GM23338 (cell line): Measurements from ENCODE around the gene MYO16. TPM values are rescaled to one million over a fixed set of nuclear protein-coding genes. Genes with fewer than 3 reads are reported as not detected.

Experiments used
- ATAC-seq: fragments of 200-7000 bp; cut with Tn5 transposase; 3 replicates; pipeline ENCODE4 v1.9.1; 2020
- DNase-seq: peaks from one replicate; pipeline ENCODE4 v3.0.0-alpha.2; 2015; ENCODE audit warnings: low spot score
- H2AFZ ChIP-seq: fragments of 200-600 bp; sonication (generic); 2 replicates; pipeline ENCODE4 v1.8.0; 2016; ENCODE audit warnings: antibody characterized with exemption, mild to moderate bottlenecking, moderate library complexity
- H3F3A ChIP-seq: fragments of 200-600 bp; sonication (generic); replicated peaks from 2 replicates; pipeline ENCODE4 v1.8.0; 2017; ENCODE audit warnings: antibody characterized with exemption, mixed run types, low read depth
- H3K27ac ChIP-seq: fragments of 200-600 bp; sonication (generic); 2 replicates; pipeline ENCODE4 v1.6.1; 2016; ENCODE audit warnings: low read depth
- H3K27me3 ChIP-seq: fragments of 200-600 bp; sonication (generic); 2 replicates; pipeline ENCODE4 v1.8.0; 2016; ENCODE audit warnings: mild to moderate bottlenecking, mixed run types, moderate library complexity; ENCODE audit not compliant: insufficient read depth
- H3K36me3 ChIP-seq: fragments of 200-600 bp; sonication (generic); 2 replicates; pipeline ENCODE4 v1.8.0; 2016; ENCODE audit warnings: mild to moderate bottlenecking; ENCODE audit not compliant: insufficient read depth
- H3K4me1 ChIP-seq: fragments of 200-600 bp; sonication (generic); 2 replicates; pipeline ENCODE4 v1.8.0; 2016; ENCODE audit warnings: mild to moderate bottlenecking, moderate library complexity; ENCODE audit not compliant: insufficient read depth
- H3K4me2 ChIP-seq: fragments of 200-600 bp; sonication (generic); 2 replicates; pipeline ENCODE4 v1.7.1; 2017; ENCODE audit warnings: mixed run types
- H3K4me3 ChIP-seq: fragments of 200-600 bp; sonication (generic); 2 replicates; pipeline ENCODE4 v1.6.1; 2016; ENCODE audit warnings: mixed run types
- H3K79me2 ChIP-seq: fragments of 200-600 bp; sonication (generic); replicated peaks from 2 replicates; pipeline ENCODE4 v1.8.0; 2017; ENCODE audit warnings: mild to moderate bottlenecking; ENCODE audit not compliant: insufficient read depth
- H3K9me2 ChIP-seq: fragments of 200-600 bp; sonication (generic); 2 replicates; pipeline ENCODE4 v1.8.0; 2017; ENCODE audit not compliant: insufficient read depth
- H4K20me1 ChIP-seq: fragments of 200-600 bp; sonication (generic); replicated peaks from 2 replicates; pipeline ENCODE4 v1.8.0; 2017; ENCODE audit warnings: mild to moderate bottlenecking; ENCODE audit not compliant: insufficient read depth
- H3K27ac Mint-ChIP-seq: 2 replicates; pipeline ENCODE4 v1.8.0; 2020; ENCODE audit warnings: inconsistent platforms, mild to moderate bottlenecking, moderate library complexity, mixed read lengths
- H3K27me3 Mint-ChIP-seq: 3 replicates; pipeline ENCODE4 v1.8.0; 2022; ENCODE audit warnings: low read depth, mild to moderate bottlenecking, moderate library complexity, mixed read lengths, inconsistent platforms; ENCODE audit not compliant: insufficient read depth, poor library complexity
- H3K36me3 Mint-ChIP-seq: 3 replicates; pipeline ENCODE4 v1.8.0; 2021; ENCODE audit warnings: low read depth, mild to moderate bottlenecking, inconsistent platforms, moderate library complexity, mixed read lengths
- H3K4me1 Mint-ChIP-seq: 3 replicates; pipeline ENCODE4 v1.8.0; 2020; ENCODE audit warnings: mild to moderate bottlenecking, inconsistent platforms, mixed read lengths
- H3K4me3 Mint-ChIP-seq: 3 replicates; pipeline ENCODE4 v1.8.0; 2021; ENCODE audit warnings: moderate library complexity, mild to moderate bottlenecking, inconsistent platforms, mixed read lengths
- H3K9me3 Mint-ChIP-seq: 3 replicates; pipeline ENCODE4 v1.8.0; 2020; ENCODE audit warnings: moderate library complexity, mild to moderate bottlenecking, inconsistent platforms, mixed read lengths
- CREB1 ChIP-seq: fragments of 250-450 bp; sonication (Bioruptor Pico); IDR thresholded peaks from 2 replicates; pipeline ENCODE4 v1.5.0; 2020; ENCODE audit warnings: low read depth, mild to moderate bottlenecking, moderate library complexity
- ETS1 ChIP-seq: IDR thresholded peaks from 2 replicates; pipeline ENCODE4 v1.6.1; 2016; ENCODE audit warnings: antibody characterized with exemption
- EZH2 ChIP-seq: fragments of 200-600 bp; sonication (generic); IDR thresholded peaks from one replicate; pipeline ENCODE4 v1.8.0; 2017; ENCODE audit warnings: antibody characterized with exemption, mild to moderate bottlenecking, low read depth; ENCODE audit not compliant: unreplicated experiment
- EZH2phosphoT487 ChIP-seq: fragments of 200-600 bp; sonication (generic); IDR thresholded peaks from one replicate; pipeline ENCODE4 v1.8.1; 2018; ENCODE audit warnings: antibody characterized with exemption; ENCODE audit not compliant: unreplicated experiment
- JUNB ChIP-seq: IDR thresholded peaks from one replicate; pipeline ENCODE4 v1.6.1; 2016; ENCODE audit warnings: antibody characterized with exemption; ENCODE audit not compliant: unreplicated experiment
- NANOG ChIP-seq: IDR thresholded peaks from 2 replicates; pipeline ENCODE4 v1.6.1; 2016; ENCODE audit warnings: antibody characterized with exemption, borderline replicate concordance
- POLR2AphosphoS5 ChIP-seq: IDR thresholded peaks from 2 replicates; pipeline ENCODE4 v1.6.1; 2016; ENCODE audit warnings: antibody characterized with exemption, low read depth
- REST ChIP-seq: IDR thresholded peaks from one replicate; pipeline ENCODE4 v1.6.1; 2018; ENCODE audit warnings: antibody characterized with exemption; ENCODE audit not compliant: unreplicated experiment
- STAT1 ChIP-seq: IDR thresholded peaks from one replicate; pipeline ENCODE4 v1.6.1; 2016; ENCODE audit warnings: antibody characterized with exemption; ENCODE audit not compliant: unreplicated experiment
- ZNF331 ChIP-seq: fragments of 250-450 bp; sonication (Bioruptor Pico); IDR thresholded peaks from 2 replicates; pipeline ENCODE4 v1.5.0; 2020; ENCODE audit warnings: low read depth, mild to moderate bottlenecking, moderate library complexity
- polyA plus RNA-seq: library from polyadenylated mRNA; unstranded; fragments of >200 nt; fragmentation: Nextera tagmentation; extraction: Ambion mirVana; gene quantifications from 2 replicates; pipeline ENCODE4 v1.2.1, GENCODE V29; 2016
- total RNA-seq: library from RNA; depleted of rRNA; stranded (reverse); fragments of >200 nt; shearing (Covaris generic); gene quantifications from 2 replicates; pipeline ENCODE4 v1.2.3, GENCODE V29; 2014
- TF ChIP-seq, protein P1 (sequence below): fragments of 250-450 bp; sonication (Bioruptor Pico); IDR thresholded peaks from 2 replicates; pipeline ENCODE4 v1.5.0; 2020; ENCODE audit warnings: mild to moderate bottlenecking, moderate library complexity

MYO16 gene
- total and polyA plus RNA-seq, 2 experiments from 2014 or later = 0.10 to 0.13 TPM

DNA sequence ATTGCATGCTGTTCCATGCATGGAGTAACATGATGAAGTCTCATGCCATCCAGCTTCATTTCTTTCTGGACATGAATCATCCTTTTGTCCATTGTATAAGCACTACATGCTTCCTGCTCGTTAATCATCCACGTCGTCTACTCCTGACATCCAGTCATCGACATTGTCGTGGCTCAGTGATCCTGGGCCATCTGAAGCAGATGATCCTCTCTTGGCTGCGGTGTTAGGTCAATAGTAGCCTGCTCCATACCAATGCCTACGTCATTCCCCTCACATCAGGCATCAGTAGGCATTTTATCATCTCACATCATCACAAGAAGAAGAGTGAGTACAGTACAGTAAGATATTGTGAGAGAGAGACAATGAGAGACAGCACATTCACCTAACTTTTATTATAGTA, 7.9 kb upstream of the MYO16 start (continued):
- TF ChIP-seq, protein P1, sequence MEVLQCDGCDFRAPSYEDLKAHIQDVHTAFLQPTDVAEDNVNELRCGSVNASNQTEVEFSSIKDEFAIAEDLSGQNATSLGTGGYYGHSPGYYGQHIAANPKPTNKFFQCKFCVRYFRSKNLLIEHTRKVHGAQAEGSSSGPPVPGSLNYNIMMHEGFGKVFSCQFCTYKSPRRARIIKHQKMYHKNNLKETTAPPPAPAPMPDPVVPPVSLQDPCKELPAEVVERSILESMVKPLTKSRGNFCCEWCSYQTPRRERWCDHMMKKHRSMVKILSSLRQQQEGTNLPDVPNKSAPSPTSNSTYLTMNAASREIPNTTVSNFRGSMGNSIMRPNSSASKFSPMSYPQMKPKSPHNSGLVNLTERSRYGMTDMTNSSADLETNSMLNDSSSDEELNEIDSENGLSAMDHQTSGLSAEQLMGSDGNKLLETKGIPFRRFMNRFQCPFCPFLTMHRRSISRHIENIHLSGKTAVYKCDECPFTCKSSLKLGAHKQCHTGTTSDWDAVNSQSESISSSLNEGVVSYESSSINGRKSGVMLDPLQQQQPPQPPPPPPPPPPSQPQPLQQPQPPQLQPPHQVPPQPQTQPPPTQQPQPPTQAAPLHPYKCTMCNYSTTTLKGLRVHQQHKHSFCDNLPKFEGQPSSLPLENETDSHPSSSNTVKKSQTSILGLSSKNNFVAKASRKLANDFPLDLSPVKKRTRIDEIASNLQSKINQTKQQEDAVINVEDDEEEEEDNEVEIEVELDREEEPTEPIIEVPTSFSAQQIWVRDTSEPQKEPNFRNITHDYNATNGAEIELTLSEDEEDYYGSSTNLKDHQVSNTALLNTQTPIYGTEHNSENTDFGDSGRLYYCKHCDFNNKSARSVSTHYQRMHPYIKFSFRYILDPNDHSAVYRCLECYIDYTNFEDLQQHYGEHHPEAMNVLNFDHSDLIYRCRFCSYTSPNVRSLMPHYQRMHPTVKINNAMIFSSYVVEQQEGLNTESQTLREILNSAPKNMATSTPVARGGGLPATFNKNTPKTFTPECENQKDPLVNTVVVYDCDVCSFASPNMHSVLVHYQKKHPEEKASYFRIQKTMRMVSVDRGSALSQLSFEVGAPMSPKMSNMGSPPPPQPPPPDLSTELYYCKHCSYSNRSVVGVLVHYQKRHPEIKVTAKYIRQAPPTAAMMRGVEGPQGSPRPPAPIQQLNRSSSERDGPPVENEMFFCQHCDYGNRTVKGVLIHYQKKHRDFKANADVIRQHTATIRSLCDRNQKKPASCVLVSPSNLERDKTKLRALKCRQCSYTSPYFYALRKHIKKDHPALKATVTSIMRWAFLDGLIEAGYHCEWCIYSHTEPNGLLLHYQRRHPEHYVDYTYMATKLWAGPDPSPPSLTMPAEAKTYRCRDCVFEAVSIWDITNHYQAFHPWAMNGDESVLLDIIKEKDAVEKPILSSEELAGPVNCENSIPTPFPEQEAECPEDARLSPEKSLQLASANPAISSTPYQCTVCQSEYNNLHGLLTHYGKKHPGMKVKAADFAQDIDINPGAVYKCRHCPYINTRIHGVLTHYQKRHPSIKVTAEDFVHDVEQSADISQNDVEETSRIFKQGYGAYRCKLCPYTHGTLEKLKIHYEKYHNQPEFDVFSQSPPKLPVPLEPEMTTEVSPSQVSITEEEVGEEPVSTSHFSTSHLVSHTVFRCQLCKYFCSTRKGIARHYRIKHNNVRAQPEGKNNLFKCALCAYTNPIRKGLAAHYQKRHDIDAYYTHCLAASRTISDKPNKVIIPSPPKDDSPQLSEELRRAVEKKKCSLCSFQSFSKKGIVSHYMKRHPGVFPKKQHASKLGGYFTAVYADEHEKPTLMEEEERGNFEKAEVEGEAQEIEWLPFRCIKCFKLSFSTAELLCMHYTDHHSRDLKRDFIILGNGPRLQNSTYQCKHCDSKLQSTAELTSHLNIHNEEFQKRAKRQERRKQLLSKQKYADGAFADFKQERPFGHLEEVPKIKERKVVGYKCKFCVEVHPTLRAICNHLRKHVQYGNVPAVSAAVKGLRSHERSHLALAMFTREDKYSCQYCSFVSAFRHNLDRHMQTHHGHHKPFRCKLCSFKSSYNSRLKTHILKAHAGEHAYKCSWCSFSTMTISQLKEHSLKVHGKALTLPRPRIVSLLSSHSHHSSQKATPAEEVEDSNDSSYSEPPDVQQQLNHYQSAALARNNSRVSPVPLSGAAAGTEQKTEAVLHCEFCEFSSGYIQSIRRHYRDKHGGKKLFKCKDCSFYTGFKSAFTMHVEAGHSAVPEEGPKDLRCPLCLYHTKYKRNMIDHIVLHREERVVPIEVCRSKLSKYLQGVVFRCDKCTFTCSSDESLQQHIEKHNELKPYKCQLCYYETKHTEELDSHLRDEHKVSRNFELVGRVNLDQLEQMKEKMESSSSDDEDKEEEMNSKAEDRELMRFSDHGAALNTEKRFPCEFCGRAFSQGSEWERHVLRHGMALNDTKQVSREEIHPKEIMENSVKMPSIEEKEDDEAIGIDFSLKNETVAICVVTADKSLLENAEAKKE (CRISPR knock-in tag) = no peak
- no peak for TF ChIP-seq ETS1
- TF ChIP-seq EZH2phosphoT487 = no peak
- no peak for TF ChIP-seq JUNB
- TF ChIP-seq EZH2 = no peak
- no peak for TF ChIP-seq POLR2AphosphoS5

- no peak overlapping the region for H3K4me3 Mint-ChIP-seq
- H3K27me3 ChIP-seq = no peaks in the 10 kb centered on the region
- peak overlapping the region; percentile 12; the same call in 1 of the 2 replicates for H3K4me2 ChIP-seq
- H2AFZ ChIP-seq = no peak overlapping the region
- 0 out of 2 replicates have a peak, but pooled peaks cover 5% of the 10 kb centered on the region for H3K9me2 ChIP-seq
- peaks cover 2% of the 10 kb centered on the region for H3K27me3 Mint-ChIP-seq
- no peaks in the 10 kb centered on the region for H3F3A ChIP-seq
- H3K36me3 ChIP-seq = no peaks in the 10 kb centered on the region
- no peak for DNase-seq
- no peaks in the 10 kb centered on the region for H4K20me1 ChIP-seq
- H3K36me3 Mint-ChIP-seq = peaks cover 3% of the 10 kb centered on the region; the same call in 1 of the 3 replicates
- H3K27ac Mint-ChIP-seq = no peak overlapping the region
- H3K4me1 ChIP-seq = peaks cover 4% of the 10 kb centered on the region; the same call in 1 of the 2 replicates
- no peaks in the 10 kb centered on the region for H3K79me2 ChIP-seq
- H3K4me3 ChIP-seq = no peak overlapping the region
- peaks cover 15% of the 10 kb centered on the region; the same call in 2 of the 3 replicates for H3K4me1 Mint-ChIP-seq
- ATAC-seq = no peak
- no peak overlapping the region for H3K27ac ChIP-seq
- peaks cover 7% of the 10 kb centered on the region; the same call in 1 of the 3 replicates for H3K9me3 Mint-ChIP-seq
- TF ChIP-seq EZH2phosphoT487 (no peak), JUNB (no peak), REST (no peak), NANOG (no peak), ZNF331 (CRISPR knock-in tag) (no peak), CREB1 (CRISPR knock-in tag) (no peak), STAT1 (no peak)
Observed at GRCh38 chr13:108624108-108624507, 5.3 kb upstream of the MYO16 start.
